Skin of body (tissue), 2 donors: ENCODE measurements around the gene FAM236A. TPM values are rescaled to one million over a fixed set of nuclear protein-coding genes. Genes with fewer than 3 reads are reported as not detected.
"Not testable (repeated sequence)": the region's sequence is repeated elsewhere in the genome, so short reads cannot be mapped to it uniquely, and the experiment has no call there.

Source experiments
- DNase-seq: peaks from one replicate; lab custom pipeline; 2025; lab: John Stamatoyannopoulos, UW
- total RNA-seq: library from RNA; depleted of rRNA; stranded (reverse); fragments of >200 nt; gene quantifications from one replicate; pipeline ENCODE4 v1.2.3, GENCODE V29; 2014

FAM236A gene
- not detected for total RNA-seq

DNA sequence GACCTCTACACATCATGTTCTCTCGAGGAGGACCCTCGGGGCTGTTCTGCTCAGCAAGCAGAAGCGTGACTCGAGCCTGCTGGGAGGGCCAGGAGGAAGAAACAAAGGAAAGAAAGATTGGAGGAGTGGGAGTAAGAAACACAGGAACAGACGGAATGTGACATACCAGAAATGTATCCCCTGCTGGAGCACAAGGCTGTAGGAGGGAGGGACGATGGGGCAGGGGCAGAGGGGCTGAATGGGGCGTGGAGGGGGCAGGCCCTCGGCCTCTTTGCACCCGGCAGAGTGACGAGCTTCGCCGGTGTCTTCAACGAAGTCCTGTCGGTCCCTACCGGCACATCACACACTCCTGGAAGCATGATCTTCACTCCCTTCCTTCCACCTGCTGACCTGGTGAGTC, at the start of gene FAM236A:
Gene FAM236A (plus strand): TSS at position 301 of the 400 bp plus-strand sequence. CDS start 57 bp downstream, at position 358.
- not testable (repeated sequence) for DNase-seq

DNA sequence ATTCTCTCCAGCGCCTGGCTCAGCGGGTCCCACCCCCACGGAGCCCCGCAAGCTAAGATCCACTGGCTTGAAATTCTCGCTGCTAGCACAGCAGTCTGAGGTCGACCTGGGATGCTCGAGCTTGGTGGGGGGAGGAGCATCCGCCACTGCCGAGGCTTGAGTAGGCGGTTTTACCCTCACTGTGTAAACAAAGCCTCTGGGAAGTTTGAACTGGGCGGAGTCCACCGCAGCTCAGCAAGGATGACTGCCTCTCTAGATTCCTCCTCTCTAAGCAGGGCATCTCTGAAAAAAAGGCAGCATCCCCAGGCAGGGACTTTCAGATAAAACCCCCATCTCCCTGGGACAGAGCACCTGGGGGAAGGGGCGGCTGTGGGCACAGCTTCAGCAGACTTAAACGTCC, 48.3 kb upstream of the FAM236A start:
- DNase-seq = not testable (repeated sequence)

DNA sequence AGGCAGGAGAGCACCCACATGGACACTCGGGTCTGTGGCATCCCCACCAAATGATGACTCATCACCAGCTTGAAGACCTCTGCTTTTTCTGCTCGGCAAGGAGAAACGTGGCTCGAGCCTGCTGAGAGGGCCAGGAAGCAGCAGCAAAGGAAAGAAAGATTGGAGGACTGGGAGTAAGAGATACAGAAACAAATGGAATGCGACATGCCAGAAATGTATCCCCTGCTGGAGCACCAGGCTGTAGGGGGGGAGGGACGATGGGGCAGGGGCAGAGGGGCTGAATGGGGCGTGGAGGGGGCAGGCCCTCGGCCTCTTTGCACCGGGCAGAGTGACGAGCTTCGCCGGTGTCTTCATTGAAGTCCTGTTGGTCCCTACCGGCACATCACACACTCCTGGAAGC, 25.7 kb upstream of the FAM236A start, which contains the start of gene FAM236C:
Gene FAM236C (plus strand): TSS at position 301 of the 400 bp plus-strand sequence. CDS start 100 bp downstream, outside the sequence.
- not testable (repeated sequence) for DNase-seq

DNA sequence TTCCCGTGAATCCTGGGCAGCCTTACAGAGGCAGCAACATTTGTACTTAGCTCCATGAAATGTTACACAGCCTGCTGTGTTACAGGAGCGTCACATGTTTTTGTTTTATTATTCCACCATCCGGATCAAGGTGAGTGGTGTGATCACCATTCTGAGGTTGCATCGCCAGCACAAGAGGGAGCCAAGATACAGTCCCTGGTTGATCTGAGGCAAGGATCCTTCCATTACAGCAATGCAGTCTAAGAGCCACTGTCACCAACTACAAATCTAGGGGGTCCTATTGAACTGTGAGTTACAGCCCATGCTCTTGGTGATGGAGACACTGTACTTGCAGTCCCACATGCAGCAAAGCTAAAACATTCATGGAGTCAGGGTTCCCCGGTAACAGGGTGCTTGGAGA, 21.9 kb upstream of the FAM236A start:
- DNase-seq = not testable (repeated sequence)

DNA sequence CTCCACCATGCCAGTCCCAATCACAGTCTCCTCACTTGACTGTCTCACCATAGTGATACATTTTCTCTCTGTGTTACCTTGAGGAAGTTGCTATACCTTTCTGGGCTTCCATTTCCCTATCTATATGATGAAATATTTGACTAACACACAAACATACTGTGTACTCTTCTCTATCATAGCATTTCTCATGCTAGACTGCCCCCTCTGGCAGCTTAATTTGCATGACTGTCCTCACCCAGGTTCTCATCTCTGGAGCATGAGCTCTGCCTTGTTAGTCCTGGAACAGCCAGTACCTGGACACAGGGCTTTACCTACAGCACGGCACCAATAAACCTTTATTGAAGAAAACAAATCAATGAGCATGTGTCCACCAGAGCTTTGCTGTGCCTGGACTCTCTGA, 5.7 kb upstream of the FAM236A start:
- DNase-seq = not testable (repeated sequence)

DNA sequence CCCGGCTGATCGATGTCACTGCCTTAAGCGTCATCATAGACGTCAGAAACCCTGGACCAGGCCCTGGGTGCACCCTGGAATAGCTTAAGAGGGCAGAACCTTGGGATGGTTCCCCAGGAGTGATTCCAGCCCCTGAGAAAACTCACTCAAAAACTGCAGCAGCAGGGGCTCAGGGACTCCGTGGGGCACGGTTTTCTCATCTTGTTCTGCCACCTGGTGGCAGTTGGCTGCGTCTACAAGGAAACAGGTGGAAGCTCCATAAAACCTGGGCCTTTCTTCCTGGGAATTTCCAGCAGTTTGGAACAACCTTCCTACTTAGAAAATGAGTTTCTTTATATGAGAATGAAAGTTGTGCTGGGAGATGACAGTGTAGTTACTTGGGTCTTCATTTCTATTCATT, 1.6 kb upstream of the FAM236A start:
- not testable (repeated sequence) for DNase-seq

DNA sequence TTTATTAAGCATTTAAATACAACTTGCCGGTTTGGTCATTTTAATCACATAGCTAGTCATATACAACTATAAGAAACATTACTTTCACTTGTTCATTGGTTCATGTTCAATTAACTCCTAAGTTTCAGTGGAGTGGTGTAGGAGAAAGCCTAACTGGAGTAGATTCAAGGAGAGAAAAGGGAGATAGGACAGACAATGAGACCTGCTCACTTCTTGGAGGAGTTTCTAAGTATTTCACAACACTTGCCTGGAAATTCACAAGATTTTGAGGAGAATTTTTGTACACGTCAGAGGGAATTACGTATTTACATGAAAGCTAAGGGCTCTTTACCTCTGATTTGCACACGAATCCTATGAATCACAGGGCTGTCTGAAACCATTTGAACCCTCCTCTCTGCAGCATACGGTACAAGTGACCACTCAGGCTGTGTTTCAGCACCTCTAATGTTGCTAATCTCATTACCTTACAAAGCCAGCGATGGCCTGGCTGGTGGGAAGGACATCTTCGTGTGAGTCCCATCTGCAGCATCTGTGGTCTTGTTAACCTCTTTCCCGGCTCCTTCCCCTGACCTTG, 1.0 kb upstream of the FAM236A start:
- not testable (repeated sequence) for DNase-seq

DNA sequence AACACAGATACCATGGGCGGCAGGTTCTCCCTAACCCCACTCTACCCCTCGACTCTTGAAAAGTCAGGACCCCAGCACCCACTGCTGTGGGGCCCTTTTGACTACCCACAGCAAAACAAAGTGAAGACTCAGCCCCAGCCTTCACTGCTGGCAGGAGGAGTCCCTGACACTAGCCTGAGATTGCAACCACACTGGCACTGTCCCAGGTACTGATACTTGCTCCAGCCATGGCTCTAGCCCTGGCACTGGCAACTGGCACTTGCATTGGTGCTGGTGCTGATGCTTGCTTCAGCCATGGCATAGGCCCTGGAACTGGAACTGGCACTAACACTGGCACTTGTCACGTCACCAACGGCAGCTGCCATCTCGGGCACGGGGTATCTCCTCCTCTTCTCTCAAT, 4.3 kb downstream of the FAM236A start:
- DNase-seq = not testable (repeated sequence)

DNA sequence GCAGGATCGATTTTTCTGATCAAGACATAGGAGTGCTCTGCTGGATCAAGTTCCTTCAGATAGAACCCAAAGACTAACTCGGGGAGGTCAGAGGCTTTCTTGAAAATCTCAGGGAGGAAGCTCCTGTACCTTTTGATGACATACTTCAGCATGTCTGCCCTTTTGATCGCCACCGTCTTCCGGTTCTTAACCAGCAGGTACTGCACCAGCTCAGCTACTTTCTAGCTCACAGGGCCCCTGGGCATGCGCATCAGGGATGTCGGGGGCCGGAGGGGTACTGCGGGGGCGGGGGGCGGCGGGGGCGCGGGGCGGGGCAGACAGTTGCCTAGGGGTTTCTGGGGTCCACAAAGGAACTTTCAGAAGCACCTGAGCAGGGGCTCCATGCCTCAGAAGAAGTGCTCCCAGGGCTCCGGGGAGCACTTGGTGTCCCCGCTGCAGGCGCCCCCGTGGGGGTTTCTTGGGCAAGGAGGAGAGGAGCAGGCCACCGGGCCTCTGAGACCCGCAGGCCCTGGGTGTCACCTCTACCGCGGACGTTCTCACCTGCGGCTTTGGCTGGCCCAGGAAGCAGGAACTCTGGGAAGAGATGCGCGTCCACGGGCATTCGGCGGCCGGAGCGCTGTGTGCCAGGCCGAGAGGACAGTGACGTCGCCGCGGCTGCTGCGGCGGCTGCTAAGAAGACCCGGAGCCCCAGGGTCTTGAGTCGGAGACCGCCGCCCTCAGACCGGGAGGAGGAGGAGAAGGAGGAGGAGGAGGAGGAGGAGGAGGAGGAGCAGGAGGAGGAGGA, 5.2 kb downstream of the FAM236A start:
- not testable (repeated sequence) for DNase-seq

DNA sequence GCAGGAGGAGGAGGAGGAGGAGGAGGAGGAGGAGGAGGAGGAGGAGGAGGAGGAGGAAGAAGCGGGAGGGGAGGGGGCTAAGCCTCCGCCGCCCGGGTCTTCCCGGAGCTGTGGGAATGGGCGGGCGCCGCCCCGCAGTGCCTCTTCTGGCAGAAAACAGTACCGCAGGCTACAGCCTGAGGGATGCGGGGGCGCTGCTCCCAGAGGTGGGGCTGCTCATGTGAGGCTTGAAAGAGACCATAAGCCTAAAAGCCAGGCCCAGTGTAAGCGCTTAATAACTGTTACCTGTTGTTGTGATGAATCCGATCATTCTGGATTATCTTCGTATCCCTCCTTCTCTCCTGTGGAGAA, 5.8 kb downstream of the FAM236A start, which contains the start of gene DMRTC1:
Gene DMRTC1 (minus strand): TSS at position 19 of the 351 bp plus-strand sequence. CDS start 68,143 bp downstream, outside the sequence.
- DNase-seq = not testable (repeated sequence)

DNA sequence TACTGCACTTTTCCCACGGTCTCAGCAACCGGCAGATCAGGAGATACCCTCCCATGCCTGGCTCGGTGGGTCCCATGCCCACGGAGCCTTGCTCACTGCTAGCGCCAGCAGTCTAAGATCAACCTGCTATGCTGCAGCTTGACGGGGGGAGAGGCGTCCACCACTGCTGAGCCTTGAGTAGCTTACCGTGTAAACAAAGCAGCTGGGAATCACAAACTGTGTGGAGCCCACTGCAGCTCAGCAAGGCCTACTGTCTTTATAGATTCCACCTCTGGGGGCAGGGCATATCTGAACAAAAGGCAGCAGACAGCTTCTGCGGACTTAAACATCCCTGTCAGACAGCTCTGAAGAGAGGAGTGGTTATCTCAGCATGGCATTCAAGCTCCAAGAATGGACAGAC, 22.0 kb downstream of the FAM236A start:
- not testable (repeated sequence) for DNase-seq

DNA sequence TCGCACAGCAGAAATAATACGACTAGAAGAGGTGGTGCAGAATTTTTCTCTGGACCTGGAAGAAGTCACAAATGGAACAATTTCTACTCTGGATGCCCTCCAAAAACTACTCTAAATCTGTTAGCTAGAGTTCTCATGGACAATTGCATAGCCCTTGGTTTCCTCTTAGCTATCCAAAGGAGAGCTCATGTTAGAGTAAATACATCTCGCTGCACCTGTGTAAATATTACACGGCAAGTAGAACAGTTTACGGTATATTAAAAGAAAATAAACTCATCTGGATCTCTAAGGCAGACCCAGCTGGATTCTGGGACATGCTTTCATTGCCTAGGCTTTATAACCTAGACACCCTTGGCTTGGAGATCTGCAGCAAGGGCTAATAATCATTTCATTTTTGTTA, 33.9 kb downstream of the FAM236A start:
- not testable (repeated sequence) for DNase-seq

DNA sequence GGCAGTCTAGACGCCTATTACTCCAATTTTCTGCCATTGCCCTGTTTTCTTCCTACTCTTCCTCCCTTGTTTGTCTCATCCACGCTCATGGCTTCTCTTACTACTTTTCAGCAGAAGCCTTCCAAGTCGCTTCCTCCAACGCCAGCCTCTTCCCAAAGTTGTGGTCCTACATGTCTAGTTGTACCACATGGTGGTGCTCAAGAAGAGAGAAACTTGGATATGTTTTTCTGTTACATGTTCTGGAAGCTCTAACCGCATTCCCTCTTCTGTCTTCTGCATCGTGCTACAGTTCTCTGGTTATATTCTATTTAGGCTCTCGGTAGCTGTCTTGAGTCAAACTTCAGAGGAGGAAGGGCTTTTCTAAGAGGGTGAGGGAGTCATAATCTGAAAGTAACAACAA, 36.9 kb downstream of the FAM236A start:
- not testable (repeated sequence) for DNase-seq

DNA sequence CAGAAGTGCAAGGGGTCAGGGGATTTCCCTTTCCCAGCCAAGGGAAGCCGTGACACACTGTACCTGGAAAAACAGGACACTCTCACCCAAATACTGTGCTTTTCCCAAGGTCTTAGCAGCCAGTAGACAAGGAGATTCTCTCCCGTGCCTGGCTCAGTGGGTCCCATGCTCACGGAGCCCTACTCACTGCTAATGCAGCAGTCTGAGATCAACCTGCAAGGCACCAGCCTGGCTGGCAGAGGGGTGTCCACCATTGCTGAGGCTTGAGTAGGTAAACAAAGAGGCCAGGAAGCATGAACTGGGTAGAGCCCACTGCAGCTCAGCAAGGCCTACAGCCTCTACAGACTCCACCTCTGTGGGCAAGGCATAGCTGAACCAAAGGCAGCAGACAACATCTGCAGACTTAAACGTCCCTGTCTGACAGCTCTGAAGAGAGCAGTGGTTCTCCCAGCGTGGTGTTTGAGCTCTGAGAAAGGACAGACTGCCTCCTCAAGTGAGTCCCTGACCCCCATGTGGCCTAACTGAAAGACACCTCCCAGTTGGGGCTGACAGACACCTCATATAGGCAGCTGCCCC, 43.0 kb downstream of the FAM236A start:
- not testable (repeated sequence) for DNase-seq

Other genes starting within 250 kb of the FAM236A start
- gene PHKA1, start 223.9 kb upstream of the FAM236A start, total RNA-seq = 3.9 TPM
- not detected for gene DMRTC1B, start 161.3 kb upstream of the FAM236A start, total RNA-seq
- not detected for gene FAM236B, start 155.5 kb upstream of the FAM236A start, total RNA-seq
- not detected for gene FAM236D, start 130.0 kb upstream of the FAM236A start, total RNA-seq
- not detected for gene FAM236C, start 25.6 kb upstream of the FAM236A start, total RNA-seq
- gene DMRTC1, start 5.6 kb downstream of the FAM236A start, total RNA-seq = not detected
- not detected for gene PABPC1L2B, start 64.7 kb downstream of the FAM236A start, total RNA-seq
- gene PABPC1L2A, start 141.3 kb downstream of the FAM236A start, total RNA-seq = not detected